Thymus (tissue), 2 donors: ENCODE data around the gene ITPR3. TPM values are rescaled to one million over a fixed set of nuclear protein-coding genes. Genes with fewer than 3 reads are reported as not detected.

Source experiments
- polyA plus RNA-seq: library from polyadenylated mRNA; stranded (reverse); fragments of 200-250 nt; gene quantifications from one replicate; pipeline ENCODE4 v1.2.3, GENCODE V29; 2013
- total RNA-seq: library from RNA; stranded (reverse); fragments of 120-200 nt; gene quantifications from one replicate; pipeline ENCODE4 v1.2.4, GENCODE V29; 2013
- donor health status: healthy.

ITPR3 gene
- total and polyA plus RNA-seq, 2 donors, result 4.7 to 19.5 TPM

Other genes starting within 250 kb of the ITPR3 start
- gene KIFC1, start 229.5 kb upstream of the ITPR3 start, total RNA-seq, result 34.3 TPM
- gene KIFC1, start 229.5 kb upstream of the ITPR3 start, polyA plus RNA-seq, result 5.5 TPM
- 16.3 TPM for gene PHF1, start 210.3 kb upstream of the ITPR3 start, total RNA-seq
- gene PHF1, start 210.3 kb upstream of the ITPR3 start, polyA plus RNA-seq, result 141 TPM
- gene CUTA, start 203.2 kb upstream of the ITPR3 start, total RNA-seq, result 136 TPM
- gene CUTA, start 203.2 kb upstream of the ITPR3 start, polyA plus RNA-seq, result 199 TPM
- 3.0 TPM for gene SYNGAP1, start 201.3 kb upstream of the ITPR3 start, total RNA-seq
- gene SYNGAP1, start 201.3 kb upstream of the ITPR3 start, polyA plus RNA-seq, result 26.7 TPM
- 5.7 TPM for gene ZBTB9, start 166.7 kb upstream of the ITPR3 start, total RNA-seq
- 9.0 TPM for gene ZBTB9, start 166.7 kb upstream of the ITPR3 start, polyA plus RNA-seq
- gene BAK1, start 41.0 kb upstream of the ITPR3 start, total RNA-seq, result 12.8 TPM
- 25.6 TPM for gene BAK1, start 41.0 kb upstream of the ITPR3 start, polyA plus RNA-seq
- gene UQCC2, start 90.4 kb downstream of the ITPR3 start, total RNA-seq, result 88.4 TPM
- 67.3 TPM for gene UQCC2, start 90.4 kb downstream of the ITPR3 start, polyA plus RNA-seq
- 0.28 TPM for gene IP6K3, start 125.6 kb downstream of the ITPR3 start, total RNA-seq
- 6.6 TPM for gene IP6K3, start 125.6 kb downstream of the ITPR3 start, polyA plus RNA-seq
- 39.6 TPM for gene LEMD2, start 167.8 kb downstream of the ITPR3 start, total RNA-seq
- gene LEMD2, start 167.8 kb downstream of the ITPR3 start, polyA plus RNA-seq, result 67.5 TPM
- gene MLN, start 182.7 kb downstream of the ITPR3 start, total RNA-seq, result 0.61 TPM
- 8.7 TPM for gene MLN, start 182.7 kb downstream of the ITPR3 start, polyA plus RNA-seq